Small intestine (tissue), 7 donors: ENCODE data around the gene EML4. TPM values are rescaled to one million over a fixed set of nuclear protein-coding genes. Genes with fewer than 3 reads are reported as not detected.
A peak's percentile ranks its signal among the peaks of the same experiment; 100 is the strongest.

ENCODE experiments used
- DNase-seq, 2 donors: peaks; one replicate each; pipeline versions ENCODE4 v3.0.0 to v3.0.0-alpha.2; 2013
- FAIRE-seq: peaks from 2 replicates; lab custom pipeline; 2012; peaks lifted over from hg19 to GRCh38; lab: Jason Lieb, UNC
- H3K27ac ChIP-seq, 3 donors: one replicate each; pipeline ENCODE4 v1.5.1; 2013; ENCODE audit warnings: low read length in 2 of 3, mild to moderate bottlenecking in 2 of 3, control low read depth in 1 of 3, inconsistent platforms in 1 of 3, low read depth in 1 of 3, moderate library complexity in 1 of 3
- H3K27me3 ChIP-seq, 3 donors: one replicate each; pipeline ENCODE4 v1.6.1; 2013; ENCODE audit warnings: low read length in 3 of 3, inconsistent platforms in 1 of 3; ENCODE audit not compliant: control insufficient read depth in 3 of 3, insufficient read depth in 3 of 3
- H3K36me3 ChIP-seq, 3 donors: one replicate each; pipeline ENCODE4 v1.6.1; 2013; ENCODE audit warnings: low read length in 3 of 3, inconsistent platforms in 1 of 3, low read depth in 1 of 3, mild to moderate bottlenecking in 1 of 3, moderate library complexity in 1 of 3; ENCODE audit not compliant: control insufficient read depth in 3 of 3, insufficient read depth in 2 of 3
- H3K4me1 ChIP-seq, 3 donors: one replicate each; pipeline ENCODE4 v1.6.1; 2013; ENCODE audit warnings: low read length in 2 of 3, inconsistent platforms in 1 of 3, low read depth in 1 of 3, mild to moderate bottlenecking in 1 of 3, moderate library complexity in 1 of 3; ENCODE audit not compliant: control insufficient read depth in 3 of 3, insufficient read depth in 2 of 3
- H3K4me3 ChIP-seq, 3 donors: one replicate each; pipeline ENCODE4 v1.5.1; 2013; ENCODE audit warnings: low read length in 3 of 3, control low read depth in 1 of 3, inconsistent platforms in 1 of 3, low read depth in 1 of 3, mild to moderate bottlenecking in 1 of 3, moderate library complexity in 1 of 3
- H3K9me3 ChIP-seq, 2 donors: one replicate each; pipeline ENCODE4 v1.6.1; 2013; ENCODE audit warnings: low read depth in 1 of 2, low read length in 1 of 2; ENCODE audit not compliant: control insufficient read depth in 2 of 2, insufficient read depth in 1 of 2
- WGBS, 3 donors: extraction: QIAGEN DNeasy Blood & Tissue Kit; methylation state at CpG; one replicate each; pipeline ENCODE4 v1.1.7; 2013; 5-methylcytosine and 5-hydroxymethylcytosine counted together
- polyA plus RNA-seq, 4 donors: library from polyadenylated mRNA; stranded (reverse) in 3 of 4; unstranded in 1 of 4; fragments of 200-250 nt in 3 of 4; fragments of 120-200 nt in 1 of 4; gene quantifications; one replicate each; pipeline versions ENCODE4 v1.2.1 to v1.2.3, GENCODE V29; 2013
- donor health status: healthy with polysubstance abuse.
- donor health status: control.
- donor health status: control.
- donor health status: Bipolar disorder and iron deficiency.
- donor health status: healthy.

The EML4 gene
- polyA plus RNA-seq, 4 donors, result 30.0 to 132 (median 33.3) TPM

GRCh38 chr2:42191285-42192009 lies 22.3 kb downstream of the EML4 start:
- FAIRE-seq (no peak), DNase-seq (peak; percentile 87 to 90)
- Histone ChIP-seq H3K4me3 (no peak overlapping the region), H3K4me1 (peaks cover 6 to 52% (median 8%) of the 10 kb centered on the region in 3 donors), H3K27ac (peak overlapping the region; percentile 17 to 73 (median 64)), H3K36me3 (peaks cover 0 to 2% (median 0%) of the 10 kb centered on the region in 3 donors), H3K9me3 (no peaks in the 10 kb centered on the region), H3K27me3 (no peaks in the 10 kb centered on the region)
- WGBS, 3 donors, result 14 to 61% (median 31%) methylated on average over 10 of the region's 10 CpGs

- Histone ChIP-seq H3K36me3 (peaks cover 0 to 2% (median 0%) of the 10 kb centered on the region in 3 donors), H3K27me3 (no peaks in the 10 kb centered on the region), H3K9me3 (no peaks in the 10 kb centered on the region), H3K27ac (peak overlapping the region; percentile 17 to 73 (median 64)), H3K4me1 (peaks cover 6 to 57% (median 8%) of the 10 kb centered on the region in 3 donors), H3K4me3 (no peak overlapping the region)
- WGBS, 3 donors, result 66 to 83% (median 76%) methylated on average over 5 of the region's 5 CpGs
- FAIRE-seq (no peak), DNase-seq (no peak)
Observed at GRCh38 chr2:42192010-42192373, 22.8 kb downstream of the EML4 start.

DNA sequence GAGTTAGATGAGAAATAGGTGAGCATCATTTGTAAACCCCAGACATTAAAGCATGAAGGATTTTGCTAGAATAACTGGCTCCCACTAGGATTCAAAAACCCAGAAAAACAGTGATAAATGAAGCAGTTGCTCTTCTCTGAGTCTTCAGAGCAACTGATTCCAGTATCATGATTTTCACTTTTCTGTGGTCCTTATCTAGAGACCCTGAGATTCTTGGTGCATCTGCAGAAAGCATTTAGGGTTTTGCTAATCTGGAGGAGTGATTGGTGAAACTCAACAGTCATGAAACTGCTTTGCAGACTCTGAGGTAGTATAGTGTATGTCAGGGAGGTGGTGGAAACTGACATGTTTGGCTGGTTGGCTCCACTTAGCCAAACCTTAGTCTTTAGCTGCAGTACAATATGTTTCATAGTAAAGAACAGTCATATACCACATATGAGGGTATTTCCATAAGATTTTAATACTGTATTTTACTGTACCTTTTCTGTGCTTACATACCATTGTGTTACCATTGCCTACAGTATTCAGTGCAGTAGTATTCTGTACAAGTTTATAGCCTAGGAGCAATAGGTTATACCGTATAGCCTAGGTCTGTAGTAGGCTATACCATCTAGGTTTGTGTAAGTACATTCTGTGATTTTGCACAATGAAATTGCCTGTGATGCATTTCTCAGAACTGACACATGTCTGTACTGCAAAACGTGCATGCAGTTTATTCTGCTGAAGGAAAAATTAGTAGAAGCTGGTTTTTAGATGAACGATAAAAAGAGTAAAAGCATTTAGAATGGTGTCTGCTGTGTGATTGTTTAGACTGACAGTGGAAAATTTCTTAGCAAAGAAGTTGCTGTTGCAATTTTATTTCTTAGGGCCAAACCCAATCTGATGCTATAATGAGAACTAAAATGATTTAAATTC lies 23.8 kb downstream of the EML4 start:
- FAIRE-seq (no peak), DNase-seq (peak in 1 of 2 donors; percentile 20)
- peak overlapping the region in 2 of 3 donors; percentile 24 to 73 for H3K27ac ChIP-seq
- no peak overlapping the region for H3K4me3 ChIP-seq
- peaks cover 0 to 2% (median 0%) of the 10 kb centered on the region in 3 donors for H3K36me3 ChIP-seq
- H3K27me3 ChIP-seq, result no peaks in the 10 kb centered on the region
- H3K4me1 ChIP-seq, result peaks cover 6 to 64% (median 8%) of the 10 kb centered on the region in 3 donors
- no peaks in the 10 kb centered on the region for H3K9me3 ChIP-seq
- WGBS, 3 donors, result 19 to 44% (median 33%) methylated on average over 3 of the region's 3 CpGs

- peak overlapping the region in 2 of 3 donors; percentile 12 to 17 for H3K27ac ChIP-seq
- H3K9me3 ChIP-seq, result no peaks in the 10 kb centered on the region
- FAIRE-seq (no peak), DNase-seq (peak in 1 of 2 donors; percentile 20)
- H3K36me3 ChIP-seq, result peaks cover 0 to under 1% (median 0%) of the 10 kb centered on the region in 3 donors
- no peaks in the 10 kb centered on the region for H3K27me3 ChIP-seq
- H3K4me1 ChIP-seq, result peaks cover 6 to 68% (median 8%) of the 10 kb centered on the region in 3 donors
- H3K4me3 ChIP-seq, result no peak overlapping the region
Observed at GRCh38 chr2:42193722-42194187, 24.6 kb downstream of the EML4 start.

DNA sequence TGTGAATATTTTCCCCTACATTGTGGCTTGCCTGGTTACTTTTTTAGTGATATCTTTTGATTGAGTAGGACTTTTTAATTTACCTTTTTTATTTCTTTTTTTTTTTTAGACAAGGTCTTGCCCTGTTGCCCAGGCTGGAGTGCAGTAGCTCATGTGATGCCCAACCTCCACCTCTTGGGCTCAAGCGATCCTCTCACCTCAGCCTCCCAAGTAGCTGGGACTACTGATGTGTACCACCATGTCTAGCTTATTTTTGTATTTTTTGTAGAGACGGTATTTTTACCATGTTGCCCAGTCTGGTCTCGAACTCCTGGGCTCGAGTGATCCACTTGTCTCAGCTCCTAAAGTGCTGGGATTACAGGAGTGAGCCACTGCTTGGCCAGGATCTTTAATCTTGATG lies 25.3 kb downstream of the EML4 start:
- no peaks in the 10 kb centered on the region for H3K27me3 ChIP-seq
- FAIRE-seq (no peak), DNase-seq (no peak)
- H3K27ac ChIP-seq, result no peak overlapping the region
- no peaks in the 10 kb centered on the region for H3K9me3 ChIP-seq
- no peaks in the 10 kb centered on the region for H3K36me3 ChIP-seq
- H3K4me3 ChIP-seq, result no peak overlapping the region
- WGBS, 3 donors, result 72 to 91% (median 86%) methylated on average over 4 of the region's 4 CpGs
- peaks cover 6 to 64% (median 10%) of the 10 kb centered on the region in 3 donors for H3K4me1 ChIP-seq

GRCh38 chr2:42195559-42195958 lies 26.4 kb downstream of the EML4 start:
- Histone ChIP-seq H3K27ac (peak overlapping the region in 1 of 3 donors; percentile 70), H3K9me3 (no peaks in the 10 kb centered on the region), H3K4me3 (no peak overlapping the region), H3K4me1 (peaks cover 5 to 56% (median 12%) of the 10 kb centered on the region in 3 donors), H3K36me3 (no peaks in the 10 kb centered on the region), H3K27me3 (no peaks in the 10 kb centered on the region)
- FAIRE-seq (peak; percentile 91), DNase-seq (peak; percentile 91 to 95)

- no peak for FAIRE-seq
- no peak for DNase-seq
- WGBS, 3 donors, result 34 to 65% (median 56%) methylated on average over 2 of the region's 2 CpGs
- Histone ChIP-seq H3K9me3 (no peaks in the 10 kb centered on the region), H3K4me3 (no peak overlapping the region), H3K36me3 (no peaks in the 10 kb centered on the region), H3K27ac (peak overlapping the region in 1 of 3 donors; percentile 70), H3K4me1 (peaks cover 2 to 53% (median 12%) of the 10 kb centered on the region in 3 donors), H3K27me3 (no peaks in the 10 kb centered on the region)
Observed at GRCh38 chr2:42196070-42196402, 26.9 kb downstream of the EML4 start.
